22Rv1 (cell line): Measurements from ENCODE around the gene CHD9NB.

ENCODE experiments used
- ZFX ChIP-seq: fragments of 450-650 bp; IDR thresholded peaks from 2 replicates; pipeline ENCODE4 v1.6.1; 2017; ENCODE audit warnings: antibody characterized with exemption, borderline replicate concordance
- TF ChIP-seq, protein P1 (sequence below): fragments of 450-650 bp; IDR thresholded peaks from 2 replicates; pipeline ENCODE4 v1.5.1; 2017; ENCODE audit warnings: mild to moderate bottlenecking

DNA sequence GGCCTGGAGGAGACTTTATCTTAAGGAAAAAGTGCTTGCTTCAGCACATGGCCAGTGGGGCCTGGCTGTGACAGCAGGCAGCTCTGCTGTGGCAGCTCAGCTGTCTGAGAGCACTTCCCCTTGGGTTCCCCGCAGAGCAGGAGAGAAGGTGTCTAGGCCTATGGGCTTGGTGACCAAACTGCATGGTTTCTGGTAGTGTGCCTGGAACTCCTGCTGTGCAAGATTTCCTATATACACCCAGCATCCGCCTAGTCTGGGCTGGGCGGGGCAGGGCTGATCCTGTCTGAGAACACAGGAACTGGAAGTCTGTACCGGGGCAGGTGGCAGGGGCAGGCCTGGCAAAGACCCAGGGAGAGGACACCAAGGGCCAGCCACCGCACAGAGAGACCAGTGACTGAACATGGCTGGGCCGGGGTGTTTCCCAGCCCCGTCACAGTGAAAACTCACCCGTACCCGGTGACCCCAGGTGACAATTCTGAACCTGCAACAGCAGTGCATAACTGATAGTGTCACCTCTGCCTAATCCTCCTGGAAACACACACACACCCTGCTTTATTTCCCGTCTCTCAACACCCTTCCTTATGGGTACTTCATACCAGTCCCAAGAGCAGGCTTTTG lies 41.4 kb upstream of the CHD9NB start:
- TF ChIP-seq, protein P1, sequence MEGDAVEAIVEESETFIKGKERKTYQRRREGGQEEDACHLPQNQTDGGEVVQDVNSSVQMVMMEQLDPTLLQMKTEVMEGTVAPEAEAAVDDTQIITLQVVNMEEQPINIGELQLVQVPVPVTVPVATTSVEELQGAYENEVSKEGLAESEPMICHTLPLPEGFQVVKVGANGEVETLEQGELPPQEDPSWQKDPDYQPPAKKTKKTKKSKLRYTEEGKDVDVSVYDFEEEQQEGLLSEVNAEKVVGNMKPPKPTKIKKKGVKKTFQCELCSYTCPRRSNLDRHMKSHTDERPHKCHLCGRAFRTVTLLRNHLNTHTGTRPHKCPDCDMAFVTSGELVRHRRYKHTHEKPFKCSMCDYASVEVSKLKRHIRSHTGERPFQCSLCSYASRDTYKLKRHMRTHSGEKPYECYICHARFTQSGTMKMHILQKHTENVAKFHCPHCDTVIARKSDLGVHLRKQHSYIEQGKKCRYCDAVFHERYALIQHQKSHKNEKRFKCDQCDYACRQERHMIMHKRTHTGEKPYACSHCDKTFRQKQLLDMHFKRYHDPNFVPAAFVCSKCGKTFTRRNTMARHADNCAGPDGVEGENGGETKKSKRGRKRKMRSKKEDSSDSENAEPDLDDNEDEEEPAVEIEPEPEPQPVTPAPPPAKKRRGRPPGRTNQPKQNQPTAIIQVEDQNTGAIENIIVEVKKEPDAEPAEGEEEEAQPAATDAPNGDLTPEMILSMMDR = no peak
- no peak for TF ChIP-seq ZFX
